Thoracic aorta (tissue), 2 donors: Measurements from ENCODE around the gene CMTM5. TPM values are rescaled to one million over a fixed set of nuclear protein-coding genes. Genes with fewer than 3 reads are reported as not detected.

Experiments used
- ATAC-seq: fragments of 150-250 bp; one replicate; pipeline ENCODE4 v1.8.0; 2017; ENCODE audit warnings: low read depth; ENCODE audit not compliant: insufficient number of reproducible peaks, low FRiP score
- DNase-seq: peaks from one replicate; pipeline ENCODE4 v3.0.0-alpha.2; 2020; ENCODE audit warnings: low spot score
- H3K27ac ChIP-seq, 2 donors: fragments of 200-600 bp; sonication (generic); 1 replicate in 1 of 2; 2 replicates in 1 of 2; pipeline ENCODE4 v1.5.1; 2016; ENCODE audit warnings: mild to moderate bottlenecking in 2 of 2, moderate library complexity in 2 of 2
- H3K27me3 ChIP-seq: fragments of 200-600 bp; sonication (generic); replicated peaks from 2 replicates; pipeline ENCODE4 v1.6.0; 2016; ENCODE audit warnings: mild to moderate bottlenecking; ENCODE audit not compliant: insufficient read depth
- H3K36me3 ChIP-seq: fragments of 200-600 bp; sonication (generic); one replicate; pipeline ENCODE4 v1.5.1; 2016
- H3K4me1 ChIP-seq, 2 donors: fragments of 200-600 bp; sonication (generic); 1 replicate in 1 of 2; 2 replicates in 1 of 2; pipeline versions ENCODE4 v1.5.1 to v1.6.0; 2016; ENCODE audit warnings: low read depth in 2 of 2, mild to moderate bottlenecking in 1 of 2; ENCODE audit not compliant: control insufficient read depth in 1 of 2
- H3K4me3 ChIP-seq: fragments of 200-600 bp; sonication (generic); 2 replicates; pipeline ENCODE4 v1.5.1; 2016; ENCODE audit warnings: mild to moderate bottlenecking
- H3K9me3 ChIP-seq: fragments of 200-600 bp; sonication (generic); 2 replicates; pipeline ENCODE4 v1.5.1; 2016
- total RNA-seq, 2 donors: library from RNA; depleted of rRNA; stranded (reverse); fragments of >200 nt; gene quantifications; one replicate each; pipeline versions ENCODE4 v1.1.0 to v1.2.3, GENCODE V29; 2016
- TF ChIP-seq, protein P1 (sequence below): fragments of 200-600 bp; sonication (generic); IDR thresholded peaks from one replicate; pipeline ENCODE4 v1.5.1; 2019; ENCODE audit warnings: antibody characterized with exemption

Gene CMTM5
- total RNA-seq, 2 donors from 2014 or later: 2.6 TPM; not detected in 1

DNA sequence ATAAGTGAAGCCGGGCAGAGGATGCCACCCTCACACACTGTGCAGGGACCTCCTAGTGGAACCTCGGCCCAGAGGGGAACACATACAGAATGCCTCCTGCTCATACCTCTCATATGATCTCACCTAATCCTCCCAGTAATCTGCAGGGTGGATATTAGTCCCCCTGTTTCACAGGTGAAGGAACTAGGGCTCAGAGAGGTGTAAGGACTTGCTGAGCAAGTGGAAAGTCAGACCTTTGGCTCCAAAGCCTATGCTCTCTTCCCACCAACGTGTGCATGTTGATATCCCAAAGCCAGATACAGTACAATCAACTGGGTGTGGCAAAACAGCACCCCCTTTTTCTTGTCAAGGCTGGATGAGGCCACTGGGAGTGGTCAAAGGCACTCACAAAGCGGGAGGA is 27.1 kb downstream of the CMTM5 start:
- Histone ChIP-seq H3K27me3 (no peaks in the 10 kb centered on the region), H3K4me3 (no peak overlapping the region), H3K36me3 (no peaks in the 10 kb centered on the region), H3K4me1 (no peaks in the 10 kb centered on the region), H3K9me3 (no peaks in the 10 kb centered on the region), H3K27ac (no peak overlapping the region)
- no peak for DNase-seq
- ATAC-seq: no peak
- TF ChIP-seq, protein P1, sequence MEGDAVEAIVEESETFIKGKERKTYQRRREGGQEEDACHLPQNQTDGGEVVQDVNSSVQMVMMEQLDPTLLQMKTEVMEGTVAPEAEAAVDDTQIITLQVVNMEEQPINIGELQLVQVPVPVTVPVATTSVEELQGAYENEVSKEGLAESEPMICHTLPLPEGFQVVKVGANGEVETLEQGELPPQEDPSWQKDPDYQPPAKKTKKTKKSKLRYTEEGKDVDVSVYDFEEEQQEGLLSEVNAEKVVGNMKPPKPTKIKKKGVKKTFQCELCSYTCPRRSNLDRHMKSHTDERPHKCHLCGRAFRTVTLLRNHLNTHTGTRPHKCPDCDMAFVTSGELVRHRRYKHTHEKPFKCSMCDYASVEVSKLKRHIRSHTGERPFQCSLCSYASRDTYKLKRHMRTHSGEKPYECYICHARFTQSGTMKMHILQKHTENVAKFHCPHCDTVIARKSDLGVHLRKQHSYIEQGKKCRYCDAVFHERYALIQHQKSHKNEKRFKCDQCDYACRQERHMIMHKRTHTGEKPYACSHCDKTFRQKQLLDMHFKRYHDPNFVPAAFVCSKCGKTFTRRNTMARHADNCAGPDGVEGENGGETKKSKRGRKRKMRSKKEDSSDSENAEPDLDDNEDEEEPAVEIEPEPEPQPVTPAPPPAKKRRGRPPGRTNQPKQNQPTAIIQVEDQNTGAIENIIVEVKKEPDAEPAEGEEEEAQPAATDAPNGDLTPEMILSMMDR: no peak

DNA sequence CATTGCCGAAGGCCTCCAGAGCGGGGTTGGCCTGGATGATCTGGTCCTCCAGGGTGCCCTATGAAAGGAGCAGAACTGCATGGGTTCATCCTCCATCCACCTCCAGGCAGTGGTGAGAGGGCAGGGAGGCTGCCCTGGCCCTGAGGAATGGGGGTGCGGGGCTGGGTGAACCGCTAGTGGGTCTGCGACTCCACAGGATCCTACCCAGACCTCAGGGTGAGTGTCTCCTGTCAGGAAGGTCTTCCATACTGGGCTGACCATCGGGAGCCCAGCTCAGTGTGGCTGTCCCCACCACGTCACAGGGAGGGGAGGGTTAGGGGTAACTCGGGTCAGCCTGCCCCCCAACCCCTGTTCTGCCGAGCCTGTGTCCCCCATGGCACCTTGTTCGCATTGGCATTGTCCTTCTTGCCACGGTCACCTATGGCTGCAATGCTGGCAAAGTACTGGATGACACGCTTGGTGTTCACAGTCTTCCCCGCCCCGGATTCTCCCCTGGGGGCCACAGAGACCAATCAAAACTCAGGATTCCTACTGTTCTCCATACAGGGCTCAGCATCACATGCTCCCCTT is 27.6 kb downstream of the CMTM5 start:
- Histone ChIP-seq H3K4me3 (no peak overlapping the region), H3K27ac (no peak overlapping the region), H3K36me3 (no peaks in the 10 kb centered on the region), H3K4me1 (no peaks in the 10 kb centered on the region), H3K9me3 (no peaks in the 10 kb centered on the region), H3K27me3 (no peaks in the 10 kb centered on the region)
- ATAC-seq (no peak), DNase-seq (no peak)
- TF ChIP-seq, protein P1: no peak

DNA sequence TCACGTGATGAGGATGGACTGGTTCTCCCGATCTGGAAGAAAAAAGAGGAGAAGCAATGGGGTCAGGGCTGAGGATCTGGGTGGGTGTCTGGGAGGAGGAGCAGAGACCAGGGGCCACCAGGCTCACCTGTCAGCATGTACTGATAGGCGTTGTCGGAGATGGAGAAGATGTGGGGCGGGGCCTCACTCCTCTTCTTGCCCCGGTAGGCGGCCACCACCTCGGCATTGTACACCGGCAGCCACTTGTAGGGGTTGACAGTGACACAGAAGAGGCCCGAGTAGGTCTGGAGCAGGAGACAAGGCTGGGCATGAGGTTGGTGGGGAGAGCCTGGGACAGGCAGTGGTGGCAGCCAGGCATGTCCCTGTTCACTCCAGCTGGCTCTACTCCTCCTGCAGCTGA is 28.2 kb downstream of the CMTM5 start:
- Histone ChIP-seq H3K4me1 (no peaks in the 10 kb centered on the region), H3K4me3 (no peak overlapping the region), H3K9me3 (no peaks in the 10 kb centered on the region), H3K27ac (no peak overlapping the region), H3K27me3 (no peaks in the 10 kb centered on the region), H3K36me3 (no peaks in the 10 kb centered on the region)
- TF ChIP-seq, protein P1: no peak
- ATAC-seq: no peak
- no peak for DNase-seq

DNA sequence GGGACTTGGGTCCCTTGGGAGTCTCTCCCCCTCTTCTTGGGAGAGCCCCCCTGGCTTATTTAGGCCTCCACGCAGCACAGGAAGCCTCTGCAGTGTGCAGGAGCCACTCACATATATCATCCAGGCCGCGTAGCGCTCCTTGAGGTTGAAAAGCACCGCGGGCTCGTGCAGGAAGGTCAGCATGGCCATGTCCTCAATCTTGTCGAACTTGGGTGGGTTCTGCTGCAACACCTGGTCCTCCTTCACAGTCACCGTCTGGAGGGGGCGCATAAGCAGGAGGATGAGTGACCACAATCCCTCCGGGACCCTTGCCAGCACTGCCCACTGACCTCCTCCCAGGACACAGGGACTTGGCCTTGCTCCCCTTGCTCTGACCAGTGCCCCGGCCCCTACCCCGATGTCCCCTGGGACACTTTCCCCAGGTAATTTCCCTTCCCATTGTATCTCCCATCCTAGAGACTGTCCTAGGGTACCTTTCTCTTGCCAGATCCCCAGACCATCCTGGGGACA is 28.7 kb downstream of the CMTM5 start:
- Histone ChIP-seq H3K36me3 (no peaks in the 10 kb centered on the region), H3K9me3 (no peaks in the 10 kb centered on the region), H3K4me3 (no peak overlapping the region), H3K4me1 (no peaks in the 10 kb centered on the region), H3K27ac (no peak overlapping the region), H3K27me3 (no peaks in the 10 kb centered on the region)
- no peak for DNase-seq
- no peak for ATAC-seq
- TF ChIP-seq, protein P1: no peak

DNA sequence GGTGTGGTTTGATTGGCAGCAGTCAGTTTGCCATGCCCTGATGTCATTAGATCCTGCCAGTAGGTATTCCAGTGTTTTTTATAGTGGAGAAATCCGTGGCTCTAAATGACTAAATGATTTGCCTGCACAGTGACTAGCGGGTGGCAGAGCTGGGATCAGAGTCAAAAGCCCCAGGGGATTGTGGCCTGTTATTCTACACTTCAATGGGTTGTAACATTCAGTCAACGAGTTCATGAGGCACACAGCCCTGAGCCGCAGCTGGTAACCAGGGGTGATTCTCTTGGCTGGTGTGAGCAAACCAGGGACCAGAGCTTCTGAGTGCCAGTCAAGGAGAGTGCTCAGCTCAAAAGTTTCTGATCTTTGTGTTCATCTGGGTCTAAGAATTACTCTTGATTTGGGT is 29.4 kb downstream of the CMTM5 start:
- H3K27me3 ChIP-seq: no peaks in the 10 kb centered on the region
- H3K4me1 ChIP-seq: no peaks in the 10 kb centered on the region
- no peak for DNase-seq
- H3K9me3 ChIP-seq: no peaks in the 10 kb centered on the region
- no peak overlapping the region for H3K27ac ChIP-seq
- no peaks in the 10 kb centered on the region for H3K36me3 ChIP-seq
- no peak overlapping the region for H3K4me3 ChIP-seq
- TF ChIP-seq, protein P1: no peak
- no peak for ATAC-seq
